KMS-11 (cell line): Measurements from ENCODE around the gene NOS3.

Experiments used
- H2AFZ ChIP-seq: fragments of 200-600 bp; sonication (generic); 2 replicates; pipeline ENCODE4 v1.6.1; 2016; ENCODE audit warnings: antibody characterized with exemption, mixed run types, low read depth
- H3K27ac ChIP-seq: fragments of 200-600 bp; sonication (generic); 2 replicates; pipeline ENCODE4 v1.6.1; 2016; ENCODE audit warnings: mild to moderate bottlenecking, mixed run types
- H3K27me3 ChIP-seq: fragments of 200-600 bp; sonication (generic); 2 replicates; pipeline ENCODE4 v1.6.1; 2017; ENCODE audit warnings: mild to moderate bottlenecking, low read depth, mixed run types, moderate library complexity; ENCODE audit not compliant: insufficient read depth
- H3K36me3 ChIP-seq: fragments of 200-600 bp; sonication (generic); 2 replicates; pipeline ENCODE4 v1.6.1; 2017; ENCODE audit warnings: mild to moderate bottlenecking, mixed run types; ENCODE audit not compliant: insufficient read depth
- H3K4me1 ChIP-seq: fragments of 200-600 bp; sonication (generic); 2 replicates; pipeline ENCODE4 v1.6.1; 2016; ENCODE audit warnings: mild to moderate bottlenecking, low read depth, mixed run types; ENCODE audit not compliant: poor library complexity, severe bottlenecking
- H3K4me2 ChIP-seq: fragments of 200-600 bp; sonication (generic); 2 replicates; pipeline ENCODE4 v1.7.0; 2016; ENCODE audit warnings: mild to moderate bottlenecking, mixed run types
- H3K4me3 ChIP-seq: fragments of 200-600 bp; sonication (generic); IDR thresholded peaks from 2 replicates; pipeline ENCODE4 v1.6.1; 2017; ENCODE audit warnings: low read depth, low read length, mixed read lengths; ENCODE audit not compliant: insufficient read depth
- H3K79me2 ChIP-seq: fragments of 200-600 bp; sonication (generic); 2 replicates; pipeline ENCODE4 v1.6.1; 2016; ENCODE audit warnings: low read depth, mixed run types; ENCODE audit not compliant: insufficient read depth
- H3K9ac ChIP-seq: fragments of 200-600 bp; sonication (generic); 2 replicates; pipeline ENCODE4 v1.6.1; 2016; ENCODE audit warnings: mild to moderate bottlenecking, mixed run types
- H4K20me1 ChIP-seq: fragments of 200-600 bp; sonication (generic); 2 replicates; pipeline ENCODE4 v1.6.1; 2016; ENCODE audit warnings: mild to moderate bottlenecking, mixed run types; ENCODE audit not compliant: insufficient read depth
- CTCF ChIP-seq: fragments of 200-600 bp; sonication (generic); conservative IDR thresholded peaks from 2 replicates; pipeline ENCODE4 v1.6.1; 2017; ENCODE audit warnings: low read depth, mild to moderate bottlenecking, antibody characterized with exemption, low read length, moderate library complexity, mixed read lengths

Gene NOS3

GRCh38 chr7:150981644-150982043, 9.2 kb upstream of the NOS3 start:
- Histone ChIP-seq H3K4me2 (no peak overlapping the region), H3K27ac (no peak overlapping the region), H2AFZ (no peak overlapping the region), H3K9ac (no peak overlapping the region), H3K27me3 (peaks cover 60% of the 10 kb centered on the region), H4K20me1 (no peaks in the 10 kb centered on the region), H3K4me3 (no peak overlapping the region), H3K36me3 (no peaks in the 10 kb centered on the region), H3K79me2 (no peaks in the 10 kb centered on the region), H3K4me1 (peaks cover 25% of the 10 kb centered on the region)
- no peak for TF ChIP-seq CTCF

- H3K79me2 ChIP-seq = no peaks in the 10 kb centered on the region
- peaks cover 18% of the 10 kb centered on the region for H3K4me1 ChIP-seq
- H3K27ac ChIP-seq = no peak overlapping the region
- H2AFZ ChIP-seq = no peak overlapping the region
- no peaks in the 10 kb centered on the region for H3K36me3 ChIP-seq
- H3K9ac ChIP-seq = no peak overlapping the region
- no peaks in the 10 kb centered on the region for H4K20me1 ChIP-seq
- H3K4me2 ChIP-seq = no peak overlapping the region
- H3K4me3 ChIP-seq = no peak overlapping the region
- peaks cover 64% of the 10 kb centered on the region for H3K27me3 ChIP-seq
- no peak for TF ChIP-seq CTCF
Observed at GRCh38 chr7:150982351-150982750, 8.5 kb upstream of the NOS3 start.

- no peak for TF ChIP-seq CTCF
- Histone ChIP-seq H3K36me3 (no peaks in the 10 kb centered on the region), H3K27ac (no peak overlapping the region), H3K4me3 (no peak overlapping the region), H3K9ac (no peak overlapping the region), H2AFZ (no peak overlapping the region), H3K27me3 (peaks cover 79% of the 10 kb centered on the region), H3K79me2 (no peaks in the 10 kb centered on the region), H3K4me2 (no peak overlapping the region), H4K20me1 (no peaks in the 10 kb centered on the region), H3K4me1 (peaks cover 17% of the 10 kb centered on the region)
Observed at GRCh38 chr7:150983893-150984368, 6.9 kb upstream of the NOS3 start.

DNA sequence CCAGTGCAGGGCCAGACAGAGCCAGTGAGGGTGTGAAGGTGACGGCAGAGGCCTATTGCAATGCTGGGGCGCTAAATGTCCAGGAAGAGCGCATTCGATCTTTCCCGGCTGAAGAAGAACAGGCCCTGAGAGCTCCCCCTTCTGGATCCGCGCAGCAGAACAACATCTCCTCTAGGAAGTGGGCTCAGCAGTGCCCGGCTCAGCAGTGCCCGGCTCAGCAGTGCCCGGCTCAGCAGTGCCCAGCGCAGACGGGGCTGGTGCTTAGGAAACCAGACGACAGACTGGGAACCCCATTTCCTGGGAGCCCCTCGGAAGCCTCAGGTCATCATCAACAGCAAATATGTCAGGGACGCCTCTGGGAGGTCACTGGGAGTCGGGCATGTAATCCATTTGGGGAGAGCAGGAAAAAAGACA, 4.7 kb upstream of the NOS3 start:
- H3K27me3 ChIP-seq = peaks cover 82% of the 10 kb centered on the region
- H3K4me2 ChIP-seq = no peak overlapping the region
- no peaks in the 10 kb centered on the region for H4K20me1 ChIP-seq
- no peaks in the 10 kb centered on the region for H3K36me3 ChIP-seq
- peaks cover 7% of the 10 kb centered on the region for H3K4me1 ChIP-seq
- H3K9ac ChIP-seq = no peak overlapping the region
- peak; percentile 87 for TF ChIP-seq CTCF
- H3K27ac ChIP-seq = no peak overlapping the region
- no peaks in the 10 kb centered on the region for H3K79me2 ChIP-seq
- H2AFZ ChIP-seq = no peak overlapping the region
- no peak overlapping the region for H3K4me3 ChIP-seq

GRCh38 chr7:150986556-150986955, 4.3 kb upstream of the NOS3 start:
- H3K27me3 ChIP-seq = peaks cover 82% of the 10 kb centered on the region
- H2AFZ ChIP-seq = no peak overlapping the region
- peaks cover 7% of the 10 kb centered on the region for H3K4me1 ChIP-seq
- no peak overlapping the region for H3K9ac ChIP-seq
- no peak overlapping the region for H3K4me2 ChIP-seq
- H3K27ac ChIP-seq = no peak overlapping the region
- no peaks in the 10 kb centered on the region for H3K36me3 ChIP-seq
- no peak for TF ChIP-seq CTCF
- no peak overlapping the region for H3K4me3 ChIP-seq
- no peaks in the 10 kb centered on the region for H4K20me1 ChIP-seq
- no peaks in the 10 kb centered on the region for H3K79me2 ChIP-seq
